Loucy (cell line): ENCODE results near the gene MAD1L1.
A peak's percentile ranks its signal among the peaks of the same experiment; 100 is the strongest.

ENCODE experiments used
- H2AFZ ChIP-seq: fragments of 200-600 bp; sonication (generic); 2 replicates; pipeline ENCODE4 v1.6.0; 2016; ENCODE audit warnings: antibody characterized with exemption, mild to moderate bottlenecking, low read length, moderate library complexity
- H3F3A ChIP-seq: fragments of 200-600 bp; 2 replicates; pipeline ENCODE4 v1.6.0; 2016; ENCODE audit warnings: antibody characterized with exemption, low read depth, mild to moderate bottlenecking
- H3K27me3 ChIP-seq: fragments of 200-600 bp; sonication (generic); 2 replicates; pipeline ENCODE4 v1.6.1; 2014; ENCODE audit warnings: low read length, mild to moderate bottlenecking; ENCODE audit not compliant: insufficient read depth, poor library complexity, severe bottlenecking
- H3K36me3 ChIP-seq: fragments of 200-600 bp; sonication (generic); 2 replicates; pipeline ENCODE4 v1.6.1; 2016; ENCODE audit warnings: low read length; ENCODE audit not compliant: insufficient read depth
- H3K4me1 ChIP-seq: fragments of 200-600 bp; sonication (generic); 2 replicates; pipeline ENCODE4 v1.5.1; 2014; ENCODE audit warnings: low read length, mild to moderate bottlenecking; ENCODE audit not compliant: insufficient read depth, poor library complexity, severe bottlenecking
- H3K4me2 ChIP-seq: fragments of 200-600 bp; sonication (generic); 2 replicates; pipeline ENCODE4 v1.6.0; 2014; ENCODE audit warnings: antibody characterized with exemption, low read length, low read depth, mild to moderate bottlenecking; ENCODE audit not compliant: poor library complexity, severe bottlenecking
- H3K4me3 ChIP-seq: fragments of 200-600 bp; sonication (generic); 2 replicates; pipeline ENCODE4 v1.5.1; 2014; ENCODE audit warnings: low read length, mild to moderate bottlenecking, mixed read lengths; ENCODE audit not compliant: poor library complexity, severe bottlenecking
- H3K79me2 ChIP-seq: fragments of 200-600 bp; sonication (generic); 2 replicates; pipeline ENCODE4 v1.6.1; 2014; ENCODE audit warnings: low read length; ENCODE audit not compliant: insufficient read depth
- H3K9ac ChIP-seq: fragments of 200-600 bp; sonication (generic); 2 replicates; pipeline ENCODE4 v1.6.0; 2014; ENCODE audit warnings: mild to moderate bottlenecking, low read depth, low read length, moderate library complexity; ENCODE audit not compliant: poor library complexity, severe bottlenecking
- H3K9me2 ChIP-seq: fragments of 200-600 bp; sonication (generic); replicated peaks from 2 replicates; pipeline ENCODE4 v1.6.1; 2016; ENCODE audit warnings: low read depth, low read length, mixed read lengths
- H3K9me3 ChIP-seq: fragments of 200-600 bp; sonication (generic); 2 replicates; pipeline ENCODE4 v1.6.1; 2014; ENCODE audit warnings: mild to moderate bottlenecking, antibody characterized with exemption, low read length, low read depth; ENCODE audit not compliant: insufficient read depth
- H4K20me1 ChIP-seq: fragments of 200-600 bp; sonication (generic); 2 replicates; pipeline ENCODE4 v1.6.0; 2014; ENCODE audit warnings: antibody characterized with exemption, low read length, mild to moderate bottlenecking; ENCODE audit not compliant: insufficient read depth, poor library complexity, severe bottlenecking
- EZH2phosphoT487 ChIP-seq: fragments of 200-600 bp; IDR thresholded peaks from 2 replicates; pipeline ENCODE4 v1.6.1; 2018; ENCODE audit warnings: antibody characterized with exemption, mild to moderate bottlenecking, moderate library complexity, borderline replicate concordance
- TF ChIP-seq, protein P1 (sequence below): fragments of 200-600 bp; sonication (generic); conservative IDR thresholded peaks from 2 replicates; pipeline ENCODE4 v1.5.1; 2014; ENCODE audit warnings: mild to moderate bottlenecking, antibody characterized with exemption, low read length

The MAD1L1 gene

GRCh38 chr7:1934017-1934416 is 298.7 kb downstream of the MAD1L1 start:
- Histone ChIP-seq H3K9me2 (no peaks in the 10 kb centered on the region), H2AFZ (no peak overlapping the region), H3K4me2 (peak overlapping the region; percentile 27), H3K4me1 (peaks cover 30% of the 10 kb centered on the region), H3F3A (no peaks in the 10 kb centered on the region), H3K79me2 (peaks cover 69% of the 10 kb centered on the region), H3K27me3 (no peaks in the 10 kb centered on the region), H3K9me3 (no peaks in the 10 kb centered on the region), H3K4me3 (no peak overlapping the region), H3K36me3 (peaks cover 37% of the 10 kb centered on the region; the same call in 1 of the 2 replicates), H3K9ac (no peak overlapping the region), H4K20me1 (peaks cover 40% of the 10 kb centered on the region)
- no peak for TF ChIP-seq EZH2phosphoT487
- TF ChIP-seq, protein P1, sequence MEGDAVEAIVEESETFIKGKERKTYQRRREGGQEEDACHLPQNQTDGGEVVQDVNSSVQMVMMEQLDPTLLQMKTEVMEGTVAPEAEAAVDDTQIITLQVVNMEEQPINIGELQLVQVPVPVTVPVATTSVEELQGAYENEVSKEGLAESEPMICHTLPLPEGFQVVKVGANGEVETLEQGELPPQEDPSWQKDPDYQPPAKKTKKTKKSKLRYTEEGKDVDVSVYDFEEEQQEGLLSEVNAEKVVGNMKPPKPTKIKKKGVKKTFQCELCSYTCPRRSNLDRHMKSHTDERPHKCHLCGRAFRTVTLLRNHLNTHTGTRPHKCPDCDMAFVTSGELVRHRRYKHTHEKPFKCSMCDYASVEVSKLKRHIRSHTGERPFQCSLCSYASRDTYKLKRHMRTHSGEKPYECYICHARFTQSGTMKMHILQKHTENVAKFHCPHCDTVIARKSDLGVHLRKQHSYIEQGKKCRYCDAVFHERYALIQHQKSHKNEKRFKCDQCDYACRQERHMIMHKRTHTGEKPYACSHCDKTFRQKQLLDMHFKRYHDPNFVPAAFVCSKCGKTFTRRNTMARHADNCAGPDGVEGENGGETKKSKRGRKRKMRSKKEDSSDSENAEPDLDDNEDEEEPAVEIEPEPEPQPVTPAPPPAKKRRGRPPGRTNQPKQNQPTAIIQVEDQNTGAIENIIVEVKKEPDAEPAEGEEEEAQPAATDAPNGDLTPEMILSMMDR = peak; percentile 26; the same call in 1 of the 2 replicates

DNA sequence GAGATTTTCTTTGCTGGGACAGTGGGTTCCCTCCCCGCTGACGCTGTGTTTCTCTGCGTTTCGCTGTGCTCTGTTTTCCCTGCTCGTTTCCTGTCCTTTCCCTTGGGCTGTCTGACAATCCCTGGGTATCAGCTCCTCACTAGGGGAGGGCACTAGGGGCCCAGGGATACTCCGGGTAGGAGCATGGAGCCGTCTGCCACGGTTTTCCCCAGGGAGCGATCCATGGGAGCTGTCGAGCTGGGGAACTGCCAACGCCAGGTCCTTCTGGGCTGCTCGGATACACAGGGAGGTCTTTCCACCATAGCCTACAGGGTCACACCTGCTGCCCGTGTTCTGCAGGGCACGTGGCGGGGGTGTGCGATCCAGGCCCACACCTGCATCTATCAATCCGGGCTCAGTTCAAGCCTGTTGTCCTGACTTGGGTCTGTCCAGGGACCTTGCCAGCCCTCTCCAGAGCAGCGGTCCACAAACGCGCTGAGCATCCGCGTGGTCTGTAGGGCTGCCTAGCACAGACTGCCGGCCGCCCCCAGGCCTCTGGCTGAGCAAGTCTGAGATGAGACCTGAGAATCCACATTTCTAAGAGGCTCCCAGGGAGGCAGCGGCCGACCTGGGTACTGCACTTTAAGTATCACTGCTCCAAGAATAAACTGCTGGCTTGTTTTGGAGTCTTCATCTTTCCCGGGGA is 299.5 kb downstream of the MAD1L1 start:
- H3K27me3 ChIP-seq = no peaks in the 10 kb centered on the region
- peaks cover 69% of the 10 kb centered on the region for H3K79me2 ChIP-seq
- H2AFZ ChIP-seq = no peak overlapping the region
- H3K9me2 ChIP-seq = no peaks in the 10 kb centered on the region
- H3K4me3 ChIP-seq = no peak overlapping the region
- H3K36me3 ChIP-seq = peaks cover 37% of the 10 kb centered on the region; the same call in 1 of the 2 replicates
- H3K9me3 ChIP-seq = no peaks in the 10 kb centered on the region
- TF ChIP-seq, protein P1 = no peak
- TF ChIP-seq EZH2phosphoT487 = no peak
- H3F3A ChIP-seq = no peaks in the 10 kb centered on the region
- H3K4me2 ChIP-seq = no peak overlapping the region
- no peak overlapping the region for H3K9ac ChIP-seq
- peaks cover 25% of the 10 kb centered on the region for H3K4me1 ChIP-seq
- peaks cover 48% of the 10 kb centered on the region for H4K20me1 ChIP-seq

DNA sequence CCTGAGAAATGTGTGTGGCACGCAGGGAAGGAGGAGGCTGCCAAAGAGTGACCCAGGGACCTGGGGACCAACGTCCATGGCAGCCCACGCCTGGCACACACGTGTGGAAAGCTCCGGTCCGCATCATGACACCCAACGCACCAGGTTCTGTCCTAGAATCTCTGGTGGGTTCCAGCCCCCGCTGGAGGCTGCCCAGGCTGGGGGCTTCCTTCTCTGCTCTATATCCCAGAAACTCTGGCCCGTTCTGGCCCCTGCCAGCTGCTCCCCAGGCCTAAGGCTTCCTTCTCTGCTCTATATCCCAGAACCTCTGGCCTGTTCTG is 300.8 kb downstream of the MAD1L1 start:
- Histone ChIP-seq H3K79me2 (peaks cover 70% of the 10 kb centered on the region), H4K20me1 (peaks cover 57% of the 10 kb centered on the region), H3K9ac (no peak overlapping the region), H3K4me3 (no peak overlapping the region), H3K9me2 (no peaks in the 10 kb centered on the region), H3K27me3 (no peaks in the 10 kb centered on the region), H3K9me3 (no peaks in the 10 kb centered on the region), H2AFZ (no peak overlapping the region), H3F3A (peaks cover 8% of the 10 kb centered on the region), H3K36me3 (peaks cover 37% of the 10 kb centered on the region; the same call in 1 of the 2 replicates), H3K4me2 (no peak overlapping the region), H3K4me1 (peaks cover 30% of the 10 kb centered on the region)
- TF ChIP-seq, protein P1 = no peak
- TF ChIP-seq EZH2phosphoT487 = no peak
